A673 (cell line): ENCODE measurements around the gene RRP1B. TPM values are rescaled to one million over a fixed set of nuclear protein-coding genes. Genes with fewer than 3 reads are reported as not detected.
A peak's percentile ranks its signal among the peaks of the same experiment; 100 is the strongest.

Source experiments
- BruUV-seq: library from RNA; stranded (reverse); fragments of 400-500 nt; replicated peaks from 2 replicates; lab custom pipeline; 2021; lab: Mats Ljungman, UMichigan
- CTCF ChIA-PET: fragments of 300-600 bp; sonication (Branson Sonifier 250); formaldehyde crosslinking; loops from one replicate; lab custom pipeline; 2022; ENCODE audit warnings: antibody characterized with exemption; lab: Charles Lee
- POLR2A ChIA-PET: fragments of 300-600 bp; sonication (Branson Sonifier 250); formaldehyde crosslinking; loops from one replicate; lab custom pipeline; 2022; ENCODE audit warnings: antibody characterized with exemption; ENCODE audit not compliant: low non-redundant PET; lab: Charles Lee
- DNase-seq: peaks from one replicate; pipeline ENCODE4 v3.0.0-alpha.2; 2015; ENCODE audit warnings: low spot score
- H3K27ac ChIP-seq: fragments of 200-600 bp; sonication (generic); 2 replicates; pipeline ENCODE4 v1.5.1; 2016; ENCODE audit warnings: mixed run types, low read depth, mild to moderate bottlenecking, mixed read lengths, antibody characterized with exemption, low read length; ENCODE audit not compliant: poor library complexity, severe bottlenecking
- H3K27me3 ChIP-seq: fragments of 200-600 bp; sonication (generic); replicated peaks from 2 replicates; pipeline ENCODE4 v1.6.1; 2017; ENCODE audit warnings: mixed run types, low read depth, mild to moderate bottlenecking, mixed read lengths, antibody characterized with exemption, low read length; ENCODE audit not compliant: insufficient read depth, poor library complexity
- H3K36me3 ChIP-seq: fragments of 200-600 bp; sonication (generic); 2 replicates; pipeline ENCODE4 v1.6.1; 2016; ENCODE audit warnings: mixed run types, mild to moderate bottlenecking, mixed read lengths, antibody characterized with exemption, low read length; ENCODE audit not compliant: insufficient read depth, poor library complexity, severe bottlenecking
- H3K4me1 ChIP-seq: fragments of 200-600 bp; sonication (generic); 2 replicates; pipeline ENCODE4 v1.6.1; 2017; ENCODE audit warnings: mixed run types, mild to moderate bottlenecking, mixed read lengths, antibody characterized with exemption, low read length; ENCODE audit not compliant: insufficient read depth, poor library complexity, severe bottlenecking
- H3K4me3 ChIP-seq: fragments of 200-600 bp; sonication (generic); 2 replicates; pipeline ENCODE4 v1.5.1; 2016; ENCODE audit warnings: low read depth, mixed run types, mild to moderate bottlenecking, mixed read lengths, low read length; ENCODE audit not compliant: poor library complexity, severe bottlenecking
- H3K9me3 ChIP-seq: fragments of 200-600 bp; sonication (generic); 2 replicates; pipeline ENCODE4 v1.6.1; 2016; ENCODE audit warnings: mixed run types, low read depth, mild to moderate bottlenecking, mixed read lengths, antibody characterized with exemption, low read length; ENCODE audit not compliant: poor library complexity, severe bottlenecking
- CTCF ChIP-seq: fragments of 300-800, 200-600 bp; sonication (generic); conservative IDR thresholded peaks from 2 replicates; pipeline ENCODE4 v1.5.1; 2017; ENCODE audit warnings: low read depth, mild to moderate bottlenecking, antibody characterized with exemption, low read length, moderate library complexity, mixed read lengths
- EZH2 ChIP-seq: fragments of 200-600 bp; sonication (generic); IDR thresholded peaks from 2 replicates; pipeline ENCODE4 v1.6.1; 2017; ENCODE audit warnings: borderline replicate concordance, low read depth, mild to moderate bottlenecking, mixed read lengths, antibody characterized with exemption, low read length; ENCODE audit not compliant: poor library complexity, severe bottlenecking
- intact Hi-C: fragments of 100-400 bp; cut with micrococcal nuclease; formaldehyde crosslinking; loops from one replicate; pipeline ENCODE4 v1.10.0; 2022; ENCODE audit not compliant: unreplicated experiment
- total RNA-seq: library from RNA; stranded (reverse); gene quantifications from 2 replicates; pipeline ENCODE4 v1.2.3, GENCODE V29; 2021

RRP1B gene
- total RNA-seq, 1 experiment from 2014 or later: 73.5 TPM

GRCh38 chr21:43727519-43728153 is 68.3 kb downstream of the RRP1B start:
- peaks cover 70% of the 10 kb centered on the region for H3K4me1 ChIP-seq
- no peaks in the 10 kb centered on the region for H3K9me3 ChIP-seq
- peaks cover 5% of the 10 kb centered on the region for H3K36me3 ChIP-seq
- H3K27me3 ChIP-seq: no peaks in the 10 kb centered on the region
- H3K4me3 ChIP-seq: peak overlapping the region; percentile 47
- CTCF ChIA-PET: no interaction called here
- intact Hi-C loops: no loop called here
- TF ChIP-seq EZH2: no peak
- TF ChIP-seq CTCF: 0 out of 2 replicates have a peak, but pooled peaks have one; percentile 25
- peak overlapping the region; percentile 75 for H3K27ac ChIP-seq
- POLR2A ChIA-PET: no interaction called here
- no peak for DNase-seq
- BruUV-seq: no TSS peak

- Histone ChIP-seq H3K4me1 (peaks cover 73% of the 10 kb centered on the region), H3K9me3 (no peaks in the 10 kb centered on the region), H3K36me3 (peaks cover 5% of the 10 kb centered on the region), H3K4me3 (peak overlapping the region; percentile 47), H3K27me3 (no peaks in the 10 kb centered on the region), H3K27ac (peak overlapping the region; percentile 75)
- TSS peak; percentile 37 for BruUV-seq
- intact Hi-C loops: no loop called here
- no peak for TF ChIP-seq EZH2
- TF ChIP-seq CTCF: no peak
- ChIA-PET POLR2A (no interaction called here), CTCF (no interaction called here)
- no peak for DNase-seq
These were observed 68.8 kb downstream of the RRP1B start for GRCh38 chr21:43728154-43728466.

GRCh38 chr21:43728467-43729390 is 69.4 kb downstream of the RRP1B start:
- Histone ChIP-seq H3K4me1 (peaks cover 79% of the 10 kb centered on the region), H3K27ac (peak overlapping the region; percentile 75), H3K9me3 (no peaks in the 10 kb centered on the region), H3K4me3 (peak overlapping the region; percentile 47), H3K36me3 (peaks cover 2% of the 10 kb centered on the region), H3K27me3 (no peaks in the 10 kb centered on the region)
- ChIA-PET POLR2A (no interaction called here), CTCF (interaction anchor here (0.6 kb wide), 1 partner anchor 38 kb away, joined by 4 read pairs; no protein-coding TSS in a partner anchor)
- TF ChIP-seq EZH2 (no peak), CTCF (peak; percentile 39)
- intact Hi-C loops: no loop called here
- BruUV-seq: no TSS peak
- DNase-seq: peak; percentile 96
